NCI-H524 (cell line): ENCODE data around the gene FAM83C.

Source experiments
- DNase-seq, 2 experiments: peaks; one replicate each; lab custom pipeline; 2025; lab: John Stamatoyannopoulos, UW

FAM83C gene

DNA sequence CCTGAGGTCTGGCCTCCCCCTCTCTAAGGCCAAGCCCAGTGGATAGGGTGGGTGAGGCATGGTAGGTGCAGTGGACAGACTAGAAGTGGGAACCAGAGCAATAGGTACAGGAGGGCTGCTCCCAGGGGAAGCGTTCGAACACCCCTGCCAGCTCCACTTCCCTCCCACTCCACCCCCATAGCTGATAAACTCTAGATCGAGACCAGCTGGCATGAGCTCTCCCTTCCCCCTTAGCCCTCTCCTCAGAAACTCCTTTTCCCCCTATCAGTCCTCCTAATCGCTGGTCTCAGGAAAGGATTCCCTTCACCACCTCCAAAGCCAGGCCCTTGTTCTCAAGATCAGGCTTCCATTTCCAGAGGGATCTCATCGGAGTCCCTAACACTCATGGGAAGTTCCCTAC, 6.0 kb upstream of the FAM83C start:
- no peak for DNase-seq

DNA sequence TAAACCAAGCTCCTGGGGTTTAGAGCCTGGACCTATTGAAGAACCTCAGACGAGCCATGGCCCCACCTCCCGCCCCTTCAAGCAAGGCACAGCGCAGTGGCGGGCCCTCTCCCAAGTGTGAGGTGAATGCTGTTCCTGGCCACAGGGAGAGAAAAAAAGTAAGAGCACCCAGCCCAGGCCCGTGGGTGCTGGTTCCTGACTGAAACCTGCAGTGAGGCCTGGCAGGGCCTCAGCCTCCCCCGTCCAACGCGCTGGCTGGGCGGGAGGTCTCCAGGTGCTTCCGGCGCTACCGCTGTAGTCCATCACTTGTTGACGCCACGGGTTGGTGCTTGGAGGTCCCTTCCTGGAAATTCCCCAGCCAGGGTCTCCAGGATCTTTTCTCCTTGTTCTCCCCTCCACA, 5.5 kb upstream of the FAM83C start:
- DNase-seq, result no peak

DNA sequence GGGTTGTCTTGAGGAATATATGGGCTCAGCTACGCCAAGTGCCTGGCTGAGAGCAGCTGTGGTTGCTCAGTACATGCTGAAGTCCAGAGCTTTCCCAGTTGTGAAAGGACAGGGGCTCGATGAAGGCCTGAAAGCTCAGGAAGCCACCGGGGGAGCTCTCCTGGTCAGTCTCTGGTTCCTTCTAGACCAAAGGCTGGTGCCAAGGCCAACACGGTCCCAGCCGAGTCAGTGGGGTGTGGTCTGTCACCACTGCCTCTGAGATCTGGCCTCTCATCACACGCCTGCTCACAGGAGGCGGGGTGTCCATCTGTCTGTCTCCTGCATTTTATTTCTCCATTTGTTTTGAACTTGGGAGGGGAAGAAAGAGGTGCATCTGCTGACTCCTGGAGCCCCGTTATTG, 4.9 kb upstream of the FAM83C start:
- DNase-seq, result no peak

DNA sequence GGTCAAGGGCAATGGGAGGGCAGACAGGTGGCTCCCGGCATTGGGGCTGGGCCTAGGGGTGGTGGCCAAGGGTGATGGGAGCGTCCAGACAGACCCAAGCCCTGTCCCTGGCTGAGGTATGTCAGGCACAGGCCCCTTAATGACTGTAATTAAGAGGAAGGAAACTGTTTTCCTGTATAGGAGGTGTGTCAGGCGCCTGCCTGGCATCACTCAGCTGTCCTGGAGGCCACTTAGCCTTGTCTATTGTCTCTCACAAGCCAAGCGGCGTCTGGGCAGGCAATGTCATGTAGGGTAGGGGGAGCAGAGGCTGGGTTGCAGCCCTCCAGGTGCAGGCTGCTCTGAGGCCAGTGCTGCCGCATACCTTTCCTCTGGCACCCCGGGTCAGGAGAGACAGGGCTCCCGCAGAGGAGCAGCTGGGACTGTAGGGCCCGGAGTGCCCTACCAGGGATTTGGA, 3.9 kb upstream of the FAM83C start:
- DNase-seq, result no peak

DNA sequence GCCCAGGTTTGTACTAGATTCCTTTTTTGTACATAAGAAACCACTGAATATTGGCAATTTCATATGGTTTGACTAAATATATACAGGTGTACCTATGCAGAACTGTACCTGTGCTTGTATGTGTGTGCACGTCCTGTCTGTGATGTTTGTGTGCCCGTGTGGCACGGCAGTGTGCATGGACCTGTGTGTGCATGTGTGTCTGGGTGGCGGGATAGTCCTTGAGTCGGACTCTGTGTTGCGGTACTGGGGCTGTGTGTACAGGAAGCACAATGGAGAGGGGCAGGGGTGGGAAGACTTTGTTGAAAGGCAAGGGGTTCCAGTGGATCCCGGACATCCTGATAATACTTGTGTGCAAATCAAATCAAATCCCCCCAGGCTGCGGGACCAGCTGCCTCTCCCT, 3.4 kb upstream of the FAM83C start:
- DNase-seq, result no peak

DNA sequence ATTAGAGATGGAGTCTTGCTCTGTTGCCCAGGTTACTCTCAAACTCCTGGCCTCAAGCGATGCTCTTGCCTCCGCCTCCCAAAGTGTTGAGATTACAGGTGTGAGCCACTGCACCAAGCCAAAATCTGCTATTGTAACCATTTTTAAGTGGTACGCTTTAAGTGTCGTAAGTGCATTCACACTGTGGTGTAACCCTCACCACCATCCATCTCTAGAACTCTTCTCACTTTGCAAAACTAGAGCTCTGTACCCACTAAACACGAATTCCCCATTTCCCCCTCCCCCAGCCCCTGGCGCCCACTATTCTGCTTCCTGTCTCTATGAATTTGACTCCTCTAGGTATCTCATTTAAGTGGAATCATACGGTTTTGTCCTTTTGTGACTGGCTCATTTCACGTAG, 2.8 kb upstream of the FAM83C start:
- no peak for DNase-seq

DNA sequence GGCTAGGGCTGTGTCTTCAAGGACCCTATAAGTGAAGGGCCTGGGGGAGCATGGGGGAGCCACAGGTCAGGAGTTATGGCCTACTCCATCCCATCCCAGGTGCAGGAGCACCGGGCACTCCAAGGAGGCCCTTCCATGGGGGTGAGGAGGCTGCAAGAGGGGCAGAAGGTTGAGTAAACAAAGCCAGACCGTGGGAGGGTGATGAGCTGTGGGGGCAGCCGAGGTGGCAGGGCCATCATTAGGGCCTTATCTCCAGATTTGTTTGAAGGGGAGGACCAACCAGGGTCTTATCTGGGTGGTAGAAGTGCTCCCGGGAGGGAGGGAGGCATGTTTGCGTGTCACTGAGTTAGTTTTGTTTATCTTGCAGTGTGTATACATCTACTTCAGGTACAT, 2.1 kb upstream of the FAM83C start:
- no peak for DNase-seq

DNA sequence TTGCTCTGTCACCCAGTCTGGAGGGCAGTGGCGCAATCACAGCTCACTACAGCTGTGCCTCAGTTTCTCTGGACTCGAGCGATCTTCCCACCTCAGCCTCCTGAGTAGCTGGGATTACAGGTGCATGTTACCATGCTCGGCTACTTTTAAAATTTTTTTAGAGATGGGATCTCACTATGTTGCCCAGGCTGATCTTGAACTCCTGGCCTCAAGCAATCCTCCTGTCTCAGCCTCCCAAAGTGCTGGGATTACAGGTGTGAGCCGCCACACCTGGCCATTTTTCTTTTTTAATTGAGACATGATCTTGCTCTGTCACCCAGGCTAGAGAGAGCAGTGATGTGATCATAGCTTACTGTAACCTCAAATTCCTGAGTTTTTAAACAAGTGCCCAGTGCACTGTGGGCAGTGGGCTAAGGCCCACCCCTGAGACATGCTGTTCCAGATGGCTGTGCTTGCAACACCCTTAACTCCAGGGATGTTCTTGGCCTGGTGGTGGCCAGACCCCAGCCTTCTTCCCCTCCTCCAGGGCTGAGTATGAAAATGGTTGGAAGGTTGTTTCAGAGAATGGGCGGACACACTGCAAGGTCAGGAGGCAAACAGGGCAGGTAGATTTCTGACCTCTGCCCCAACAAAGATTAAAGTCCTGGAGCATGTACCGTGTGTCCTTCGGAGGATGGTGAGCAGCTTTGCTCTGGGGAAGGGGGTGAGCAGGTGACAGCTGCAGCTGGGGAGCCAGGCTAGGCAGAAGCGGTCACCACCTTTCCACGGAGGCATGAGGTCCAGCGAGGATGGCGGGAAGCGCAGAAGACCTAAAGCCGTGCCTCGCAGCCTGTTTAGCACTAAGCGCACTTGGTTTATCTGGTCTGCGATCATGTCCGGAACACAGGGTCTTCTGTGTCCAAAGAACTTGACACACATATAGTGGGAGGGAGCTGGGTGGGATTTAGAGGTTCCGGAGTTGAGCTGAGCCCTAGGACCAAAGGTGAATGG, 1.4 kb upstream of the FAM83C start:
- no peak for DNase-seq

DNA sequence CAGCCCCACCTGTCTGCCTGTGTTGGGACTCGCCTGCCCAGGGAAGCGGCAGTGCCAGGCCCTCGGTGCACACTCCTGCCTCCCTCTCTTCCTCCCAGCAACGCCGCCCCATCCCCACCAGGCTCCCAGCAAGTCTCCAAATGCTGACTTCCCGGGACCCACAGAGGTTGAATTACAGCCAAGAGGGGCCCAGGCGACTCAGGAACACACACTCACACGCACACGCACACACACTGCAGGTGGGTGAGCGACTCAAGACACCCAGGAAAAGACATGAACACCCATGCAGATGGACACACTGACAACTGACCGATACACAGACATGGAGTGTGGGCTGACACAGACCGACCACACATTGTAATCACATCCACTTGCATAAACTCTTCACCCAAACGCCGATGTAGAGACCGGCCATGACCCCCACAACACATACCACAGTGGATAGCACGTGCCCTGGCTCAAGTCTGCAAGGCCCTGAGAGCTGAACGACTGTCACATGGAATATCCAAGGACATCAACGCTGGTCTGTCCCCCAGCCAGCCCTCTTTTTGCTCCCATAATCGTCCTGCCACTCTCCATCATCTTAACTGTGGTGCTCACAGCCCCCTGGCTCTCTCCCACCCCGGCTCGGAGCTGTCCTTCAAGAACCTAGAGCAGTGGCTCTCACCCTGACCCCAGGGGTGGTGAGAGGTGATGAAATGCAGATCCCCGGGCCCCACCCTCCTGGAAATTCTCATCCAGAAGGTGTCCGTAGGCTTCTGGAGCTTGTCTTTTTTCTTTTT, 470 bp upstream of the FAM83C start:
- DNase-seq, result no peak

DNA sequence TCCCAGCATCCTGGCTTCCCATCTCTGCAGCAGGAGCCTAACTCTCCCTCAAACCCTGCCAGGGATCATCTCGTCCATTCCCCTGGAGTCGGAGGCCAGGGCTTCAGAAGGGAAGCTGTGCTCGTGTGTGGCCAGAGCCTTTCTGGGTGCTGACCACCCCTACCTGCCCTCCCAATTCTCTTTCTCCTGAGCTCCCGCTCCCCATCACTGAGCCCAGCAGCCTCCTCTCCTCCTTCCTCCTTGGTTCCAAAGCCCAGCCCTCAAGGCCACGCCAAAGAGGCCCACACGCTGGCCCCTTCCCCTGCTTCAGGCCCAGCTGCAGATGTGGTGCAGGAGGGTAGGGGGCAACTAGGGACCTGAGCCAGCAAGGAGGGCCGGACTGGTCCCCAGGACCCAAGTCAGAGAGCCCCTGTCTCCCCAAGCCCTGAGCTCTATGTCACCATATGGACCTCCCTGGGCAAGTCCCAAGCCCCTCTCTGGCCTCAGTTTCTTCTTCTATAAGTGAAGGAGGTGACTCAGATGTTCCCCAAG, 1.3 kb downstream of the FAM83C start:
- no peak for DNase-seq

DNA sequence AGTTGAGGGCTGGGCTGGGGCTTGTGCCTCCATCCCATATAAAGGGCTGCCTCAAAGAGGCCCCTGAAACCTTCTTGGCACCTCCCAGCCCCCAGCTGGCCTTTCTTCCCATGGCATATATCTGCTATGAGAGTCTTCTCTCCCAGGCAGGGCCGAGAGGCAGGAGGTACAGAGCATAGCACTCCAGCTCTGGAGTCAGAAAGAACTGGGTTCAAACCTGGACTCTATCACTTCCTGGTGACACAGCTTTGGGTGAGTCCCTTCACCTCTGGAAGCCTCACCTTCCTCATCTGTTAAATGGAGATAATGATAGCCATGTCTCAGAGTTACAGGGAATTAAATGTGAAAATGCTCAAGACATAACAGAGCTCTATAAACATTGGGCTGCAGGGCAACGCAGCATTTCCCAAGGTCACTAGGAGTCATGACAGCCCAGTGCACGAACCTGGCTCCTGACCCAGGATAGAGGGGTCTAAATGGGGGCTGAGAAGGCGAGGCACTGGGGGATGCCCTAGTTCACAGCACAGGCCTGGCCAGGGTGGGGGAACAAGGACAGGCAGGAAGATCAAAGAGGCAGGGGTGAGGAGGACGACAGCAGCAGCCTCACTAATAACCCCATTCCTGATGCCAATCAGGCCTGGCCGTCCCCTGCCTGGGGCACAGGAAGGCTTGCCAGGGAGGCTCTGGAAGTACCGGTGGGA, 1.9 kb downstream of the FAM83C start:
- no peak for DNase-seq

DNA sequence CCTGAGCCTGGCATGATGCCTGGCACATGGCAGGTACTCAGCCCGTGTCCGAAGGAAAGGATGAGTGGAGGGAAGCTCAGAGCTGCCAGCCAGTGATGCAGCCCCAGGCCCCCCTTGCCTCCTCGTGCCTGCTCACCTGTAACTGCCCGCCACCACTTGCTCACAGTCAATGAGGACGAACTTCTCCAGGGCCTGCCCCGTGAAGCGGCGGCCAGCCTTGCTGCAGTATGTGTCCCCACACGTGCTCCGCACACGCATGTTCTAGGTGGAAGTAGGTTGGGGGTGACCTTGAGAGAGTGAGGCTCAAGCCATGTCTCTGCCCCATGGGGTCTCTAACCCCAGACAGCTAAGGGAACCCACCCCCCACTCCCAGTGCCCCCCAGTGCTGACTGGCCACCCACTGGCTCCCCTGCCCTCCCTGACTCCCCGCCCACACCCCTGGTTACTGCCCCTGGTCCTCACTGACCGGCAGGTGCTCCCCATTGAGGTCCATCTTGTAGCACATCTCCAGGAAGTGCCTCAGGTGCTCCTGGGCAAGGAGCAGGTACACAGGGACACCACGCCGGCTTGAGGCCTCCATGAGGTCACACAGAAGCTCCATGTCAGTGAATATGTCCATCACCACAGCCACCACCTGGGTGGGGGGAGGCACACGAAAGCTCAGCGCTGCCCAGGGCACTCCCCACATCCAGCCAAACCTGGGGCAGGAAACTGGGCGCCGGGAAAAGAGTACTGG, 3.7 kb downstream of the FAM83C start:
- DNase-seq, result no peak

DNA sequence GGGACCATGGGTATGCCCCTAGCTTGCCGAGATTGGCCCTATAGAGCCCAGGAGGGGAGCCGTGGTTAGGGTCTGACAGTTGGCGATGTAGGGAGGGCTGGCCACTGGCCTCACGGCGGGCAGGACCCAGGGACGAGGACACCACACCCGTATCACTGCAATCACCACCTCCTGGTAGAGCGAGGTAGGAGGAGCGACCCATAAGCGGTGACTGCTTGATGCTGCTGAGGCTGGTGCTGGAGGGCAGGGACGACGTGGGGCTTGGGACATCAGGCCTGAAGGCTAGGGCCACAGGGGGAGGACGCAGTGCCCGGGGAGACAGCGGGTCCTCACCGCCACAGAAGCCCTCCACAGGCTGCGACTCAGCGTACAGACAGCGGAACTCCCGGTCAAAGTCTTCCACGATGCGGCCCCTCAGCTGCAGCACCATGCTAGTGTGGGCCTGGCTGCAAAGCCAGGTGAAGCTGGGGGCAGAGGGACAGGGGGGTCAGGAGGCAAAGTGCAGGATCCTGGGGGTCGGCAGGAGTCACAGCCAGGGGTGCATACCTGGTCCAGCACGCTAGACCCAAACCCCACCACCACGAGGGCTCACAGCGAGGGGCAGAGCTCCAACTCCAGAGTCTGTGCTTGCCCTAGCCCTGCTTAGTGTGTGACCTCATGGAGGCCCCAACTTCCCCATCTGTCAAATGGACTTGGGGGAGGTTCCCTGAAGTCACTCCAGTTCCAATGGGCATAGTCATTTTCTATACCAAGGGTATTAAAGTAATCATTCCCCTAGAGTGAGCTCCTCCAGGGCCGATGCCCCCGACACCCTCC, 4.5 kb downstream of the FAM83C start:
- DNase-seq, result no peak

DNA sequence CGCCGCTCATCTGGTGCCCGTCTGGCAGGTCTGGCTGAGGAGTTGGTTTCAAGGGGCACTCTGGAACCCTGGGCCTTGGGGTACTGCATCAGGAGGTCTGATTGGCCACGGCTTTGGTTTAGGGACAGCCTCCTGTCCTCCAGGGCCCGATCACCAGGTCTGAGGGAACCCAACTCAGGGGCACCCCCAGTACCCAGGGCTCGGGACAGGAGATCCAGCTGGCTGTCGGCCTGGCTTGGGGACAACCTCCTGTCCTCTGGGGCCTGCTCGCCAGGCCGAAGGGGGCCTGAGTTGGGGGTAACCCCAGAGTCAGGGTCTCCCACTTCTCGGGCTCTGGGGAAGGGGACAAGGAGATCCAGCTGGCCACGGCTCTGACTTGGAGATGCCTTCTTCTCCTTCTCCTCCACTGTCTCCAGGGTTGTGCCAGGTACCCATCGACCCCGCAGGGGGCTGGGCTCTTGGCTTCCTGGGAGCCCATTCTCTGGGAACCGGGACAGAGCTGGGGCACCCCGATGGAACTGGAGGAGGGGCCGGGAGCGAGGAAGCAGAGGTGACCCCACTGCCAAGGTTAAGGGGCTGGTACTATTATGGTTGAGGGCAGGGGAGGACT, 5.2 kb downstream of the FAM83C start:
- DNase-seq, result no peak

DNA sequence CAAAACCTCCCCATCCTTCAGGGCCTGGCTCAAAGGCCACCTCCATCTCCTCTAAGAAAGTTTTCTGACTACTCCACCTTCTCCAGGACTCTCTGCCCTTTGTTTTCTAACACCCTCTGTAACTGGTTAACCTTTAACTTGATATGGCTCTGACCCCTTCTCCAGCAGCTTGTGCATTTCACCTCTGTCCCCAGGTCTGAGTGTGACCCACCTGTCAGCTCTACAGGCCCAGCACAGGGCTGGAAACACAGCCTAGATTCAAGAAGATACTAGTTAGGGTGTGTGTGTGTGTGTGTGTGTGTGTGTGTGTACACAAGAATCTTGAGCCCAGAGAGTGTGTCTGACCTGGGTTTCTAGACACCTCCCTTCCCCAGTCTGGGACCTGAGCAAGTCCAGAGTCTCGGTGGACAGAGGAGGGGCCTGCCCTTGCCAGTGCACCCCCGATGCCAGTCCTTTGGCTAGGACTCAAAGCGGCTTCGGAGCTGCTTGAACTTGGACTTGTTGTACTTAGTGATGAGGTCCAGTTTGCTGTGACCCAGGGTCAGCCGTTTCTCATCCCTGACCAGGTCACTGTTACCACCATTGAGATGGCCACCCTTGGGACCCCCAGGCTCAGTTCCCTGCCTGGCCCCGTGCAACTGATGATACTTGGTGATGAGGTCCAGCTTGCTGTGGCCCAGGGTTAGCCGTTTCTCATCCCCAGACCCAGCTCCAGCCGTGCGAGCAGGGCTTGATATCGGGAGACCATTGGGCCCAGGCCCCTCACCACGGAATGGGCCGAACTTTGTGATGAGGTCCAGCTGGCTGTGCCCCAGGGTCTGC, 5.9 kb downstream of the FAM83C start:
- DNase-seq, result no peak

DNA sequence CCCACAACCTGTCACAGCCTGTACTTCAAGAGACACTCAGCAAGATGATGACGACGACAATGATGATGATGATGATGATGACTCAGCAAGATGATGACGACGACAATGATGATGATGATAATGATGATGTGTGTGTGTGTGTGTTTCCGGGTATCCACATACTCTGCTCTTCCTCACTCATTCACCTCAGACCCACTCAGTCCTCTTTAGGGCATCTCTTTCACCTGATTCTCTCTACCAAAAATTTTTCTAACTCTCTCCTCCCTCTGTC, 6.5 kb downstream of the FAM83C start:
- DNase-seq, result no peak

DNA sequence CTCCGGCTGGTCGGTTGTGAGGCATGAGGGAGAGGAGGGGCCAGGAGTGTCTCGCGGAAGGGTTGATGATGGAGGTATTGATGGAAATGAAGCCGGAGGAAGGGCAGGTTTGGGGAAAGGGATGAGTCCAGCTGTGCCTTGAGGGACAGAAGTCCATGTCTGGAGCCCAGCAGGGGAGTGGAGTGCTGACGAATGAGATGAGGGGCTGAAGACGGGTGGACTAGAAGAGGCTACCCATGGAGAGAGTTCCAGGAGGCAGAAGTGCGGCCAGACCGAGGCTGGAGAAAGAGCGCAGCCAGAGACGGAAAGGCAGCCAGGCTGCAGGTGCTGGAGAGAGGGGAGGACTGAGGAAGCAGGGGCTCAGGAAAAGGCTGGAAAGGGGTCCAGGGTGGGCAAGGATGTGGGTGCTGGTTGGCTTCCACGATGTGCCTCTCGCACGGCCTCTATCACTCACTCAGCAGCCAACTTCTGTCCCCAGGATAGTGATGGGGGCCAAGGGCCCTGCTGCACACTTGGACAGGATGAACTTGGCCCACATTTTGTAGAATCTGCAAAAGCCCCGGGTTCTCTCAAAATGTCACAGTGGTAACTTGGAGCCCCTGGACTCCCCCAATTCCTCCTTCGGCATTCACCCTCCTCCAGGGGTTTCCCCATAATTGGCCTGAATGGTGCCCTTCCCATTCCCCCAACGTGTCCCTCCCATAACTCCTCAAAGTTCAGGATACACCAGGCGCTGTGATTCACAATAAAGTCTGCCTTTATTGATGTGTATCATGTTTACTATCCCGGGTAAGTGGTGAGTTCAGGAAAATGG, 7.0 kb downstream of the FAM83C start:
- no peak for DNase-seq

DNA sequence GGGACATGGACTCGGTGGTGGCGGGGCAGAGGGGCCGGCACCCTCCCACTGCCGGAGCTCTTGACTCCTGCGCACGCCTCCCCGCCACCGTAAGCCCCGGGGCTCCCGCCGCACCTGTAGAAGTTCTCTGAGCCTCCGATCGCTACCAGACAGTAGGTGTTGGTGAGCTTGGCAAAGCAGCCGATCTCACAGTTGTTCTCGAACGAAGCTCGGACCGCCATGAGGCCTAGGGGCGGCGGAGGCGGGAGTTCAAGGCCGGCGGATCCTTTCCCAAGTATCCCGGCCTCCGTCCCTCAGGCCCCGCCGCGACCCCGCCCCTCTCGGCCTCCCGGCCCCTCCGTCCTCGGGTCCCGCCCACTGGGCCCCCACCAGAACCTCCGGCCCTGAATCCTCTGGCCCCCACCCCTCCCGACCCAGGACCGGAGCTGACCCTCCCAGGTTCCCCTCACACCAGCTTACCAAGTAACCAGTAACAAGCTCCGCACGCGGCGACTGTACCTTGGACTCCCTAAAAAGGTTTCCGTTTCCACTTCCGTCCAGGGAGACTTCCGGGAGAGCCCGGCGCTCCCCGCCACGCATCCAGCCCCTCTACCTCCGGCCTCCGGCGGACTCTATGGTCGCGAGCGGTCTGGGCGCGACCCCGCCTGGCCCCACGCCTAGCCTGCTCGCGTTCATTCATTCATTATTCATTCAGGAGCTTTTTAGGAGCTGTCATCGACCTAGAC, 7.8 kb downstream of the FAM83C start, which contains the start of gene EIF6:
EIF6 (minus strand) TSS at position 506 of the 725 bp plus-strand sequence; CDS start at position 221, 285 bp downstream.
- DNase-seq, result peak; percentile 82 to 91
